Body of pancreas (tissue), 4 donors: ENCODE data around the gene CDCA3.

Experiments
- CTCF ChIP-seq, 7 experiments: fragments of 450-650 bp in 4 of 7; fragments of 200-600 bp in 3 of 7; sonication (generic) in 3 of 7; IDR thresholded peaks; one replicate each; pipeline ENCODE4 v1.5.1; 2016 to 2019; ENCODE audit warnings: antibody characterized with exemption in 7 of 7
- POLR2A ChIP-seq, 3 donors: fragments of 450-650 bp; IDR thresholded peaks; one replicate each; pipeline ENCODE4 v1.6.1; 2016; ENCODE audit warnings: antibody characterized with exemption in 3 of 3, mild to moderate bottlenecking in 2 of 3

- TF ChIP-seq CTCF (IDR thresholded peaks at IDR 0.05) (no peak), POLR2A (IDR thresholded peaks at IDR 0.05) (no peak)
Measured at GRCh38 chr12:6896846-6897435, 45.9 kb upstream of the CDCA3 start.
